SK-N-SH treated with all-trans-retinoic acid at 6 μM for 48 hours (cell line): ENCODE results near the gene TACR2.

ENCODE experiments used
- ATAC-seq: fragments of 200-7000 bp; cut with Tn5 transposase; 3 replicates; pipeline ENCODE4 v1.9.1; 2020; ENCODE audit warnings: mild to moderate bottlenecking, moderate library complexity
- ARNTL ChIP-seq: fragments of 450-650 bp; formaldehyde crosslinking; IDR thresholded peaks from 2 replicates; pipeline ENCODE4 v1.5.0; 2020; ENCODE audit warnings: low read depth, mild to moderate bottlenecking, moderate library complexity, borderline replicate concordance
- BACH2 ChIP-seq: fragments of 250-450 bp; sonication (Bioruptor Pico); IDR thresholded peaks from 2 replicates; pipeline ENCODE4 v1.9.0; 2021; ENCODE audit warnings: mild to moderate bottlenecking, borderline replicate concordance
- CREB5 ChIP-seq: fragments of 250-450 bp; sonication (Bioruptor Pico); IDR thresholded peaks from 2 replicates; pipeline ENCODE4 v1.5.1; 2020; ENCODE audit warnings: low read depth, mild to moderate bottlenecking, moderate library complexity
- CSDC2 ChIP-seq: fragments of 250-450 bp; sonication (Bioruptor Pico); IDR thresholded peaks from 2 replicates; pipeline ENCODE4 v1.5.0; 2020; ENCODE audit warnings: mild to moderate bottlenecking, moderate library complexity
- CSRNP3 ChIP-seq: fragments of 250-450 bp; sonication (Bioruptor Pico); IDR thresholded peaks from 2 replicates; pipeline ENCODE4 v1.5.1; 2021; ENCODE audit warnings: mild to moderate bottlenecking, moderate library complexity
- ISL1 ChIP-seq: fragments of 250-450 bp; sonication (Bioruptor Pico); IDR thresholded peaks from 2 replicates; pipeline ENCODE4 v2.1.2; 2022; ENCODE audit warnings: mild to moderate bottlenecking, moderate library complexity
- OSR1 ChIP-seq: fragments of 250-450 bp; sonication (Bioruptor Pico); IDR thresholded peaks from 2 replicates; pipeline ENCODE4 v1.8.0; 2022; ENCODE audit warnings: moderate library complexity, mild to moderate bottlenecking, inconsistent platforms
- PATZ1 ChIP-seq: fragments of 250-450 bp; sonication (Bioruptor Pico); IDR thresholded peaks from 2 replicates; pipeline ENCODE4 v1.8.0; 2020; ENCODE audit warnings: mild to moderate bottlenecking, moderate library complexity, borderline replicate concordance
- POU6F1 ChIP-seq: fragments of 250-450 bp; sonication (Bioruptor Pico); IDR thresholded peaks from 2 replicates; pipeline ENCODE4 v1.8.0; 2021; ENCODE audit warnings: low read depth, mild to moderate bottlenecking, moderate library complexity, borderline replicate concordance
- PPARA ChIP-seq: fragments of 250-450 bp; sonication (Bioruptor Pico); IDR thresholded peaks from 2 replicates; pipeline ENCODE4 v1.5.0; 2020; ENCODE audit warnings: mild to moderate bottlenecking, borderline replicate concordance
- RARB ChIP-seq: fragments of 250-450 bp; sonication (Bioruptor Pico); IDR thresholded peaks from 2 replicates; pipeline ENCODE4 v1.8.0; 2021; ENCODE audit warnings: mild to moderate bottlenecking, moderate library complexity
- SNAI2 ChIP-seq: fragments of 250-450 bp; sonication (Bioruptor Pico); IDR thresholded peaks from 2 replicates; pipeline ENCODE4 v1.5.0; 2020; ENCODE audit warnings: mild to moderate bottlenecking, moderate library complexity
- TCF4 ChIP-seq: fragments of 250-450 bp; sonication (Bioruptor Pico); IDR thresholded peaks from 2 replicates; pipeline ENCODE4 v1.8.0; 2021; ENCODE audit warnings: mild to moderate bottlenecking, moderate library complexity, borderline replicate concordance
- TOX ChIP-seq: fragments of 250-450 bp; sonication (Bioruptor Pico); IDR thresholded peaks from 2 replicates; pipeline ENCODE4 v1.8.0; 2021; ENCODE audit warnings: mild to moderate bottlenecking, moderate library complexity, borderline replicate concordance
- ZC3H10 ChIP-seq: fragments of 250-450 bp; sonication (Bioruptor Pico); IDR thresholded peaks from 2 replicates; pipeline ENCODE4 v1.5.1; 2021; ENCODE audit warnings: mild to moderate bottlenecking, moderate library complexity
- ZFP3 ChIP-seq: fragments of 250-450 bp; sonication (Bioruptor Pico); IDR thresholded peaks from 2 replicates; pipeline ENCODE4 v1.5.0; 2020; ENCODE audit warnings: mild to moderate bottlenecking, moderate library complexity
- ZFP30 ChIP-seq: fragments of 450-650 bp; formaldehyde crosslinking; IDR thresholded peaks from 2 replicates; pipeline ENCODE4 v1.5.0; 2022; ENCODE audit warnings: mild to moderate bottlenecking, moderate library complexity
- ZNF565 ChIP-seq: fragments of 450-650 bp; formaldehyde crosslinking; conservative IDR thresholded peaks from 2 replicates; pipeline ENCODE4 v1.5.0; 2020; ENCODE audit warnings: low read depth, mild to moderate bottlenecking, moderate library complexity
- ZNF70 ChIP-seq: fragments of 450-650 bp; formaldehyde crosslinking; IDR thresholded peaks from 2 replicates; pipeline ENCODE4 v1.5.0; 2020; ENCODE audit warnings: mild to moderate bottlenecking, moderate library complexity
- ZNF8 ChIP-seq: fragments of 450-650 bp; formaldehyde crosslinking; IDR thresholded peaks from 2 replicates; pipeline ENCODE4 v1.5.0; 2020; ENCODE audit warnings: mild to moderate bottlenecking, moderate library complexity

Gene TACR2

GRCh38 chr10:69360485-69361302, 56.0 kb downstream of the TACR2 start (continued):
- no peak for TF ChIP-seq CSRNP3 (CRISPR knock-in tag)

- no peak for ATAC-seq
Observed at GRCh38 chr10:69359594-69359993, 57.1 kb downstream of the TACR2 start.

GRCh38 chr10:69359148-69359547, 57.6 kb downstream of the TACR2 start:
- no peak for TF ChIP-seq SNAI2 (CRISPR knock-in tag)
- TF ChIP-seq OSR1, result no peak
- TF ChIP-seq ZC3H10 (CRISPR knock-in tag), result no peak
- no peak for TF ChIP-seq TCF4 (CRISPR knock-in tag)
- TF ChIP-seq ZNF8 (CRISPR knock-in tag), result no peak
- TF ChIP-seq ZFP3 (CRISPR knock-in tag), result no peak
- no peak for TF ChIP-seq ZNF565 (CRISPR knock-in tag)
- ATAC-seq, result no peak

More at GRCh38 chr10:69359594-69359993, 57.1 kb downstream of the TACR2 start:
- TF ChIP-seq ZFP30 (no peak), OSR1 (no peak), PATZ1 (CRISPR knock-in tag) (no peak), ZNF8 (CRISPR knock-in tag) (no peak), ZC3H10 (CRISPR knock-in tag) (no peak), CSDC2 (no peak), ISL1 (CRISPR knock-in tag) (no peak)

GRCh38 chr10:69358148-69358795, 58.4 kb downstream of the TACR2 start:
- ATAC-seq, result no peak
- TF ChIP-seq ZNF8 (CRISPR knock-in tag), result no peak
- TF ChIP-seq SNAI2 (CRISPR knock-in tag), result no peak
- TF ChIP-seq ZC3H10 (CRISPR knock-in tag), result no peak

- no peak for TF ChIP-seq ZFP3 (CRISPR knock-in tag)
- no peak for TF ChIP-seq RARB
- no peak for TF ChIP-seq ZC3H10 (CRISPR knock-in tag)
- no peak for TF ChIP-seq ZNF565 (CRISPR knock-in tag)
- TF ChIP-seq TCF4 (CRISPR knock-in tag), result no peak
- TF ChIP-seq ZFP30, result no peak
- TF ChIP-seq SNAI2 (CRISPR knock-in tag), result no peak
- no peak for TF ChIP-seq TOX (CRISPR knock-in tag)
- TF ChIP-seq BACH2 (CRISPR knock-in tag), result no peak
- no peak for TF ChIP-seq POU6F1 (CRISPR knock-in tag)
- TF ChIP-seq ZNF70 (CRISPR knock-in tag), result no peak
- no peak for TF ChIP-seq OSR1
- TF ChIP-seq PATZ1 (CRISPR knock-in tag), result no peak
- TF ChIP-seq PPARA (CRISPR knock-in tag), result no peak
- no peak for TF ChIP-seq CREB5
- TF ChIP-seq ISL1 (CRISPR knock-in tag), result no peak
- TF ChIP-seq ARNTL (CRISPR knock-in tag), result no peak
- no peak for ATAC-seq
Observed at GRCh38 chr10:69356187-69356586, 60.5 kb downstream of the TACR2 start.
